ENCODE data around the gene C1QTNF9.
"Not testable (repeated sequence)": the region's sequence is repeated elsewhere in the genome, so short reads cannot be mapped to it uniquely, and the experiment has no call there.

The C1QTNF9 gene

GRCh38 chr13:24355103-24355502, 45.7 kb downstream of the C1QTNF9 start:
- H3K4me2 ChIP-seq (ENCODE audit: insufficient read depth, low read length), result no peak overlapping the region
- no peak overlapping the region for H3K27ac ChIP-seq (ENCODE audit: low read length)
- no peak overlapping the region for H3K9ac ChIP-seq (ENCODE audit: low read depth, low read length)
- ATAC-seq (ENCODE audit: insufficient read depth, low read depth), result no peak
- H3K4me3 ChIP-seq (ENCODE audit: low read depth in 1 of 2, low read length in 2 of 2), result no peak overlapping the region
- H3K4me1 ChIP-seq (ENCODE audit: insufficient read depth, low read length), result no peaks in the 10 kb centered on the region
- H4K20me1 ChIP-seq (ENCODE audit: insufficient read depth, low read length), result no peaks in the 10 kb centered on the region
- H3K79me2 ChIP-seq (ENCODE audit: insufficient read depth, low read length), result no peaks in the 10 kb centered on the region
- no peak for DNase-seq
- H3K36me3 ChIP-seq (ENCODE audit: insufficient read depth, low read length), result no peaks in the 10 kb centered on the region
- H2AFZ ChIP-seq (ENCODE audit: low read depth, low read length), result no peak overlapping the region
- no peaks in the 10 kb centered on the region for H3K27me3 ChIP-seq (ENCODE audit: insufficient read depth, low read length, poor library complexity)
- TF ChIP-seq CTCF (IDR thresholded peaks at IDR 0.05; ENCODE audit: borderline replicate concordance, extremely low read depth, low read length, poor library complexity, severe bottlenecking) (no peak), EZH2 (IDR thresholded peaks at IDR 0.05; ENCODE audit: borderline replicate concordance, low read depth, low read length, severe bottlenecking) (no peak)
- H3K9me3 ChIP-seq (ENCODE audit: insufficient read depth, low read length, severe bottlenecking), result no peaks in the 10 kb centered on the region

DNA sequence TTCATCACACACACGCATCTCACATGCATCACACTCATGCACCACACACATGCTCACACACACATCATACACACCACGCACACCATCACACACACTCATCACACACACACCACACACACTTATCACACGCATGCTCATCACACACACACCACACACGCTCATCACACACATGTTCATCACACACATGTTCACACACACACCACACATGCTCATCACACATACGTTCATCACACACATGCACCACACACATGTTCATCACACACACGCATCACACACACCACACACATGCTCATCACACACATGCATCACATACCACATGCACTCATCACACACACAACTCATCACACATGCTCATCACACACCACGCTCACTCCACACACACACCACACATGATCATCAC, 46.9 kb downstream of the C1QTNF9 start:
- TF ChIP-seq EZH2 (IDR thresholded peaks at IDR 0.05; ENCODE audit: borderline replicate concordance, low read depth, low read length, severe bottlenecking), result no peak
- TF ChIP-seq CTCF (IDR thresholded peaks at IDR 0.05; ENCODE audit: borderline replicate concordance, extremely low read depth, low read length, poor library complexity, severe bottlenecking), result no peak
- Histone ChIP-seq H2AFZ (ENCODE audit: low read depth, low read length) (no peak overlapping the region), H3K4me3 (ENCODE audit: low read depth in 1 of 2, low read length in 2 of 2) (no peak overlapping the region), H3K27me3 (ENCODE audit: insufficient read depth, low read length, poor library complexity) (no peaks in the 10 kb centered on the region), H3K9ac (ENCODE audit: low read depth, low read length) (no peak overlapping the region), H3K27ac (ENCODE audit: low read length) (no peak overlapping the region), H4K20me1 (ENCODE audit: insufficient read depth, low read length) (no peaks in the 10 kb centered on the region), H3K79me2 (ENCODE audit: insufficient read depth, low read length) (no peaks in the 10 kb centered on the region), H3K4me1 (ENCODE audit: insufficient read depth, low read length) (no peaks in the 10 kb centered on the region), H3K9me3 (ENCODE audit: insufficient read depth, low read length, severe bottlenecking) (no peaks in the 10 kb centered on the region), H3K36me3 (ENCODE audit: insufficient read depth, low read length) (no peaks in the 10 kb centered on the region), H3K4me2 (ENCODE audit: insufficient read depth, low read length) (no peak overlapping the region)
- DNase-seq (no peak), ATAC-seq (ENCODE audit: insufficient read depth, low read depth) (no peak)

DNA sequence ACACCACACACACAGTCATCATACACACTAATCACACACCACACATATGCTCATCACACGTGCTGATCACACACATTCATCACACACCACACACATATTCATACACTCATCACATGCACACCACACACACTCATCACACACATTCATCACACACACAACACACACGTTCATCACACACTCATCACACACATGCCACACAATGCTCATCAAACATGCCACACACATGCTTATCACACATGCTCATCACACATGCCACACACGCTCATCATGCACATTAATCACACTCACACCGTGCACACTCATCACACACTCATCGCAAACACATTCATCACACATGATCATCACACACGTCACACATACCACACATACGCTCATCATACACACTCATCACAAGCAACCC, 47.5 kb downstream of the C1QTNF9 start:
- Histone ChIP-seq H3K4me3 (ENCODE audit: low read depth in 1 of 2, low read length in 2 of 2) (no peak overlapping the region), H3K4me2 (ENCODE audit: insufficient read depth, low read length) (no peak overlapping the region), H3K79me2 (ENCODE audit: insufficient read depth, low read length) (no peaks in the 10 kb centered on the region), H4K20me1 (ENCODE audit: insufficient read depth, low read length) (no peaks in the 10 kb centered on the region), H3K36me3 (ENCODE audit: insufficient read depth, low read length) (no peaks in the 10 kb centered on the region), H3K4me1 (ENCODE audit: insufficient read depth, low read length) (no peaks in the 10 kb centered on the region), H3K9me3 (ENCODE audit: insufficient read depth, low read length, severe bottlenecking) (no peaks in the 10 kb centered on the region), H3K9ac (ENCODE audit: low read depth, low read length) (no peak overlapping the region), H3K27me3 (ENCODE audit: insufficient read depth, low read length, poor library complexity) (no peaks in the 10 kb centered on the region), H3K27ac (ENCODE audit: low read length) (no peak overlapping the region), H2AFZ (ENCODE audit: low read depth, low read length) (no peak overlapping the region)
- no peak for DNase-seq
- TF ChIP-seq CTCF (IDR thresholded peaks at IDR 0.05; ENCODE audit: borderline replicate concordance, extremely low read depth, low read length, poor library complexity, severe bottlenecking), result no peak
- no peak for TF ChIP-seq EZH2 (IDR thresholded peaks at IDR 0.05; ENCODE audit: borderline replicate concordance, low read depth, low read length, severe bottlenecking)
- ATAC-seq (ENCODE audit: insufficient read depth, low read depth), result no peak

DNA sequence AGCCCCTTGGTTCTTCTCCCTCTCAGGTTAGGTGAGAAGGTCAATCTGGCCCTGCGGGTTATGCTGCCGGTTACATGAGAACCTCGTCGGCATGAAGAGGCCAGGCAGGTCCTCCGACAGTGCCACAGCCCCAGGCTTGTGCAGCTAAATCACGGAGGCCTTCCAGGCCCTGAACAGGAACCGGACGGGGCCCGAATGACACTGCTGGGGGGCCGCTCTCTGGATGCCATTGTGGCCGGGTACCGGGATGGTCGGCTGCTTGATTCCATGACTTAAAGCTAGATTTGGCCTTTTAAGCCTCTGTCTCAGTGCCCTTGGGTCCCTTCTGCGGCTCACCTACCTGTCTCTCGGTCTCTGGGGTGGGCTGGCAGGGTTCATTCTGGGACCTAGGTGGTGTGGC, 48.4 kb downstream of the C1QTNF9 start:
- Histone ChIP-seq H2AFZ (ENCODE audit: low read depth, low read length) (no peak overlapping the region), H3K27ac (ENCODE audit: low read length) (no peak overlapping the region), H4K20me1 (ENCODE audit: insufficient read depth, low read length) (no peaks in the 10 kb centered on the region), H3K4me1 (ENCODE audit: insufficient read depth, low read length) (no peaks in the 10 kb centered on the region), H3K4me2 (ENCODE audit: insufficient read depth, low read length) (no peak overlapping the region), H3K9ac (ENCODE audit: low read depth, low read length) (no peak overlapping the region), H3K36me3 (ENCODE audit: insufficient read depth, low read length) (no peaks in the 10 kb centered on the region), H3K4me3 (ENCODE audit: low read depth in 1 of 2, low read length in 2 of 2) (no peak overlapping the region), H3K27me3 (ENCODE audit: insufficient read depth, low read length, poor library complexity) (no peaks in the 10 kb centered on the region), H3K79me2 (ENCODE audit: insufficient read depth, low read length) (no peaks in the 10 kb centered on the region), H3K9me3 (ENCODE audit: insufficient read depth, low read length, severe bottlenecking) (no peaks in the 10 kb centered on the region)
- DNase-seq (no peak), ATAC-seq (ENCODE audit: insufficient read depth, low read depth) (no peak)
- TF ChIP-seq EZH2 (IDR thresholded peaks at IDR 0.05; ENCODE audit: borderline replicate concordance, low read depth, low read length, severe bottlenecking), result no peak
- no peak for TF ChIP-seq CTCF (IDR thresholded peaks at IDR 0.05; ENCODE audit: borderline replicate concordance, extremely low read depth, low read length, poor library complexity, severe bottlenecking)

DNA sequence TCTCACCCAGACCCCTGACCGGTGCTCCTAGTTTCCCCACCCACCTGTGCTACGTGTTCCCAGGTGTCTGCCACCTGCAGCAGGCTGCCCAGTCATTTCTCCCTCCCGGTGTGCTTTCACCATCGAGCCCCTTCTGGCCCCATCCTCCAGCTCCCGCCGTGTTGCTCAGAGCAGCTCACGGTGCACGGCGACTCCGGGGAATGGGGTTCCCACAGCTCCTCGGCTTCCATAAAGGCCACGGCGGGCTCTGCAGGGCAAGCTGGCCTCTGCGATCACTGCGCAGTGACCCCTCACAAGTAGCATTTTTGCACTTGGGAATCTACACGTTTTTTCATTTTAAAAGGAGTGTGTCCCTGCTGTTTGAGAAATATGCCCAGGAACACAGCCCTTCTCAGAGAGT, 49.5 kb downstream of the C1QTNF9 start:
- H3K4me3 ChIP-seq (ENCODE audit: low read depth in 1 of 2, low read length in 2 of 2); H3K9ac ChIP-seq (ENCODE audit: low read depth, low read length); ATAC-seq (ENCODE audit: insufficient read depth, low read depth): not testable (repeated sequence)

More for the DNA sequence above, 49.5 kb downstream of the C1QTNF9 start:
- not testable (repeated sequence) for H2AFZ ChIP-seq (ENCODE audit: low read depth, low read length); H3K27ac ChIP-seq (ENCODE audit: low read length); H3K36me3 ChIP-seq (ENCODE audit: insufficient read depth, low read length); H3K4me2 ChIP-seq (ENCODE audit: insufficient read depth, low read length); H3K27me3 ChIP-seq (ENCODE audit: insufficient read depth, low read length, poor library complexity); DNase-seq; H3K9me3 ChIP-seq (ENCODE audit: insufficient read depth, low read length, severe bottlenecking); H3K4me1 ChIP-seq (ENCODE audit: insufficient read depth, low read length); H3K79me2 ChIP-seq (ENCODE audit: insufficient read depth, low read length); H4K20me1 ChIP-seq (ENCODE audit: insufficient read depth, low read length)
